ENCODE measurements around the gene GREM1.

DNA sequence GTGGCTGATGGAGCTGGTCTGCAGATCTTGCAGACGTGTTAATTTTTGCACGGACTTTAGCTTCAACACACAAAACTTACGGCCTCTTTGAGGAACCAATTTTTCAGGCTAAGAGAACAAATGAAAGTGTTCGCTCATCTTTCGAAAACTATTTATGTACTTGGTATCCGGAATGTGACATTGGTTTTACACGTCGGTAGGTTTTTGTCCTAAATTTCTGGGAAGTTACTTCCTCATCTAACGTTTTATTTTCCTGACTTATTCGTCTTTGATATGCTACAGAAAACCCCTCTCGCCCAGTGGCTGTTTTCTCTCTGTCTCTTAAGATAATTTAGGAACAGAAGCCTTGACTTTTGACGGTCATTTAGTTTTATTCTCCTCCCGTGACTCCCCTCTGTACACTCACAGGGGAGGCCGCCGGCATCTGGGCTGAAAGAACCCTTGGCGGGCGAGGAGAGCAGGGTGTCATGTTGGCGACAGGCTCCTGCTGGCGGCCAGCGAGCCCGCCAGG is 834 bp upstream of the GREM1 start:
- TF ChIP-seq TAF1 (IDR thresholded peaks at IDR 0.05; ENCODE audit: borderline replicate concordance, insufficient read depth, low read length), result no peak
- TF ChIP-seq SIN3A (IDR thresholded peaks at IDR 0.05; ENCODE audit: borderline replicate concordance, insufficient read depth, low read length), result no peak
